B cell (primary cell): ENCODE measurements around the gene VAV2. TPM values are rescaled to one million over a fixed set of nuclear protein-coding genes. Genes with fewer than 3 reads are reported as not detected.

ENCODE experiments used
- ATAC-seq: fragments of 200-7000 bp; cut with Tn5 transposase; one replicate; pipeline ENCODE4 v1.10.0; 2021; ENCODE audit warnings: low read depth, mild to moderate bottlenecking, moderate number of reproducible peaks, moderate library complexity
- CTCF ChIA-PET: fragments of 350-600 bp; sonication (Branson Sonifier 250); formaldehyde crosslinking; loops from one replicate; lab custom pipeline; 2021; ENCODE audit warnings: antibody characterized with exemption, inconsistent platforms; lab: Charles Lee
- POLR2A ChIA-PET: fragments of 350-600 bp; sonication (Branson Sonifier 250); formaldehyde crosslinking; loops from one replicate; lab custom pipeline; 2021; ENCODE audit warnings: antibody characterized with exemption; lab: Charles Lee
- DNase-seq: peaks from one replicate; pipeline ENCODE4 v3.0.0; 2013
- H2AFZ ChIP-seq: 2 replicates; pipeline ENCODE4 v1.6.1; 2012; ENCODE audit warnings: mild to moderate bottlenecking, low read depth, low read length; ENCODE audit not compliant: insufficient read depth, poor library complexity, severe bottlenecking
- H3K27ac ChIP-seq, 2 donors: 1 replicate in 1 of 2; 2 replicates in 1 of 2; pipeline ENCODE4 v1.5.1; 2012 to 2013; ENCODE audit warnings: low read length in 2 of 2, mild to moderate bottlenecking in 2 of 2, moderate library complexity in 1 of 2
- H3K27me3 ChIP-seq, 4 experiments: fragments of 200-600 bp in 1 of 4; sonication (generic) in 1 of 4; replicated peaks in 1 of 4; 1 replicate in 2 of 4; 2 replicates in 2 of 4; pipeline versions ENCODE4 v1.6.1 to v1.7.0; 2013 to 2016; ENCODE audit warnings: low read length in 3 of 4, mild to moderate bottlenecking in 2 of 4, mixed read lengths in 1 of 4, moderate library complexity in 1 of 4; ENCODE audit not compliant: insufficient read depth in 4 of 4, control insufficient read depth in 3 of 4; ENCODE audit errors: control extremely low read depth in 1 of 4
- H3K36me3 ChIP-seq, 2 experiments: replicated peaks in 1 of 2; 1 replicate in 1 of 2; 2 replicates in 1 of 2; pipeline versions ENCODE4 v1.6.1 to v1.7.1; 2013; ENCODE audit warnings: low read length in 1 of 2; ENCODE audit not compliant: insufficient read depth in 2 of 2, control insufficient read depth in 1 of 2; ENCODE audit errors: control extremely low read depth in 1 of 2, extremely low read depth in 1 of 2
- H3K4me1 ChIP-seq, 2 donors: fragments of 200-600 bp in 1 of 2; sonication (generic) in 1 of 2; 1 replicate in 1 of 2; 2 replicates in 1 of 2; pipeline versions ENCODE4 v1.5.1 to v1.6.1; 2013 to 2017; ENCODE audit warnings: low read length in 2 of 2; ENCODE audit not compliant: control insufficient read depth in 2 of 2, insufficient read depth in 2 of 2
- H3K4me2 ChIP-seq: replicated peaks from 2 replicates; pipeline ENCODE3; 2012; ENCODE audit warnings: mild to moderate bottlenecking, low read depth, low read length; ENCODE audit not compliant: poor library complexity, severe bottlenecking
- H3K4me3 ChIP-seq, 5 experiments: fragments of 200-600 bp in 1 of 5; sonication (generic) in 1 of 5; 1 replicate in 3 of 5; 2 replicates in 2 of 5; pipeline versions ENCODE4 v1.5.1 to v1.7.0; 2011 to 2016; ENCODE audit warnings: low read length in 4 of 5, mild to moderate bottlenecking in 4 of 5, low read depth in 2 of 5, control low read depth in 1 of 5, moderate library complexity in 1 of 5; ENCODE audit not compliant: insufficient read depth in 1 of 5; ENCODE audit errors: control extremely low read depth in 1 of 5, extremely low read depth in 1 of 5
- H3K79me2 ChIP-seq: fragments of 200-600 bp; sonication (generic); one replicate; pipeline ENCODE4 v1.6.0; 2016; ENCODE audit warnings: low read length; ENCODE audit not compliant: control insufficient read depth, insufficient read depth
- H3K9ac ChIP-seq: fragments of 200-600 bp; sonication (generic); 2 replicates; pipeline ENCODE4 v1.6.1; 2017; ENCODE audit warnings: mild to moderate bottlenecking, low read length, moderate library complexity
- H3K9me3 ChIP-seq, 3 donors: one replicate each; pipeline versions ENCODE4 v1.6.1 to v1.7.1; 2013; ENCODE audit warnings: low read length in 2 of 3; ENCODE audit not compliant: control insufficient read depth in 2 of 3, insufficient read depth in 1 of 3; ENCODE audit errors: control extremely low read depth in 1 of 3
- H4K20me1 ChIP-seq: 2 replicates; pipeline ENCODE4 v1.6.0; 2012; ENCODE audit warnings: mild to moderate bottlenecking, low read length; ENCODE audit not compliant: insufficient read depth, control insufficient read depth, poor library complexity, severe bottlenecking
- H3K27ac Mint-ChIP-seq: one replicate; pipeline ENCODE4 v1.8.0; 2021; ENCODE audit warnings: mixed read lengths
- H3K27me3 Mint-ChIP-seq: one replicate; pipeline ENCODE4 v1.8.0; 2021; ENCODE audit warnings: mixed read lengths
- H3K4me1 Mint-ChIP-seq: one replicate; pipeline ENCODE4 v1.8.0; 2021; ENCODE audit warnings: mixed read lengths
- H3K4me3 Mint-ChIP-seq: one replicate; pipeline ENCODE4 v1.8.0; 2021; ENCODE audit warnings: mixed read lengths
- H3K9me3 Mint-ChIP-seq: one replicate; pipeline ENCODE4 v1.8.0; 2022; ENCODE audit warnings: mixed read lengths; ENCODE audit not compliant: insufficient read depth
- CTCF ChIP-seq: fragments of 200-600 bp; IDR thresholded peaks from one replicate; pipeline ENCODE4 v1.8.0; 2022; ENCODE audit warnings: antibody characterized with exemption, mild to moderate bottlenecking
- EZH2 ChIP-seq: IDR thresholded peaks from 2 replicates; pipeline ENCODE4 v1.6.1; 2012; ENCODE audit warnings: borderline replicate concordance, low read depth, mild to moderate bottlenecking, moderate library complexity, low read length; ENCODE audit not compliant: insufficient read depth, poor library complexity, severe bottlenecking
- WGBS: methylation state at CpG from one replicate; pipeline ENCODE4 v1.1.5; 2013; ENCODE audit warnings: missing lambda C conversion rate; ENCODE audit not compliant: insufficient coverage; 5-methylcytosine and 5-hydroxymethylcytosine counted together
- intact Hi-C: fragments of 100-400 bp; cut with micrococcal nuclease; formaldehyde crosslinking; loops from one replicate; pipeline ENCODE4 v1.10.0; 2022
- polyA plus RNA-seq: library from polyadenylated mRNA; depleted of rRNA; stranded (reverse); fragments of >200 nt; gene quantifications from 2 replicates; pipeline ENCODE4 v1.2.3, GENCODE V29; 2012
- total RNA-seq, 2 donors: library from RNA; stranded (reverse); fragments of 120-200 nt in 1 of 2; gene quantifications; 1 replicate in 1 of 2; 2 replicates in 1 of 2; pipeline versions ENCODE4 v1.2.3 to v1.2.4, GENCODE V29; 2013 to 2022

The VAV2 gene
- total and polyA plus RNA-seq, 2 donors (not counting 1 experiment from before 2014, with no cell fraction given) = 34.4 to 128 TPM

GRCh38 chr9:133810556-133811195, 181.4 kb downstream of the VAV2 start:
- Mint-ChIP-seq H3K27ac (no peak overlapping the region), H3K27me3 (no peaks in the 10 kb centered on the region), H3K4me1 (peaks cover 18% of the 10 kb centered on the region), H3K4me3 (no peak overlapping the region), H3K9me3 (no peaks in the 10 kb centered on the region)
- Histone ChIP-seq H3K4me3 (no peak overlapping the region), H3K79me2 (peaks cover 88% of the 10 kb centered on the region), H3K9me3 (no peaks in the 10 kb centered on the region), H3K4me2 (no peak overlapping the region), H3K4me1 (peaks cover 19 to 22% of the 10 kb centered on the region in 2 donors), H3K36me3 (peaks cover 0 to 71% of the 10 kb centered on the region in 2 experiments), H3K27ac (no peak overlapping the region), H2AFZ (no peak overlapping the region), H4K20me1 (peaks cover 86% of the 10 kb centered on the region), H3K9ac (no peak overlapping the region), H3K27me3 (no peaks in the 10 kb centered on the region)
- ATAC-seq (no peak), DNase-seq (no peak)
- POLR2A ChIA-PET = interaction anchor here (0.6 kb wide), 1 partner anchor 179 kb away, joined by 3 read pairs; no protein-coding TSS in a partner anchor
- intact Hi-C loops = no loop called here
- CTCF ChIA-PET = interaction anchor here (0.8 kb wide), 1 partner anchor 183 kb away, joined by 3 read pairs; no protein-coding TSS in a partner anchor
- WGBS = 96% methylated on average over 23 of the region's 23 CpGs
- no peak for TF ChIP-seq EZH2
- no peak for TF ChIP-seq CTCF

- Histone ChIP-seq H3K9me3 (no peaks in the 10 kb centered on the region), H2AFZ (no peak overlapping the region), H4K20me1 (peaks cover 98% of the 10 kb centered on the region), H3K9ac (no peak overlapping the region), H3K27ac (no peak overlapping the region), H3K79me2 (peaks cover 83% of the 10 kb centered on the region), H3K4me1 (peaks cover 11 to 17% of the 10 kb centered on the region in 2 donors), H3K4me3 (no peak overlapping the region), H3K4me2 (no peak overlapping the region), H3K36me3 (peaks cover 0 to 72% of the 10 kb centered on the region in 2 experiments), H3K27me3 (no peaks in the 10 kb centered on the region)
- no peaks in the 10 kb centered on the region for H3K27me3 Mint-ChIP-seq
- POLR2A ChIA-PET = no interaction called here
- 95% methylated on average over 6 of the region's 7 CpGs for WGBS
- no peak overlapping the region for H3K27ac Mint-ChIP-seq
- H3K4me1 Mint-ChIP-seq = peaks cover 11% of the 10 kb centered on the region
- intact Hi-C loops = no loop called here
- ATAC-seq (no peak), DNase-seq (no peak)
- CTCF ChIA-PET = interaction anchor here (0.6 kb wide), 1 partner anchor 649 kb away, joined by 3 read pairs; no protein-coding TSS in a partner anchor
- no peak overlapping the region for H3K4me3 Mint-ChIP-seq
- TF ChIP-seq EZH2 (no peak), CTCF (no peak)
- no peaks in the 10 kb centered on the region for H3K9me3 Mint-ChIP-seq
Observed at GRCh38 chr9:133809335-133809734, 182.8 kb downstream of the VAV2 start.
